CD4-positive, alpha-beta T cell treated with Interleukin-21 for 1 hour (primary cell): ENCODE results near the gene SLA2.
A peak's percentile ranks its signal among the peaks of the same experiment; 100 is the strongest.
"Not testable (repeated sequence)": the region's sequence is repeated elsewhere in the genome, so short reads cannot be mapped to it uniquely, and the experiment has no call there.

Experiments used
- DNase-seq: peaks from one replicate; pipeline ENCODE4 v3.0.0-alpha.2; 2020

SLA2 gene

DNA sequence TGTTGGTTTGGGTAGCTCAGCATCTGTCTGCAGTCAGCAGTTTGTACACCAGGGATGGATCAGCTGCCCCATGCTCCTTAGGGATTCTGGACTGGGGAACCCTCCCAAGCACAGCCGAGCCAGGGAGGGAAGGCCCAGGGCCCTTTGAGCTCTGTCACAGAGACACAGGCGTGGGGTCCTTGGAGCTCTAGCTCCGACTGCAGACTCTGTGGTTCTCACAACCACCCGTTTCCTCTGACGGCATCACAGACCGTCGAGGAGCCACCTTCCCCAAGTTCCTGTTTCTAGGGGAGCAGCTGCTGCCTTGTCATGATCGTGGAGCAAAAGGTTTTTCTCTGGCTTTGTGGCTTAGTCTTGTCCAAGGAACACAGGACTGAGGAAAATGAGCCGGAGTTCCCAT lies at the start of gene SLA2:
Gene SLA2, minus strand, starts transcription at position 199 of the 400 bp plus-strand sequence. CDS start 4,861 bp downstream, outside the sequence.
- DNase-seq, result peak; percentile 69

DNA sequence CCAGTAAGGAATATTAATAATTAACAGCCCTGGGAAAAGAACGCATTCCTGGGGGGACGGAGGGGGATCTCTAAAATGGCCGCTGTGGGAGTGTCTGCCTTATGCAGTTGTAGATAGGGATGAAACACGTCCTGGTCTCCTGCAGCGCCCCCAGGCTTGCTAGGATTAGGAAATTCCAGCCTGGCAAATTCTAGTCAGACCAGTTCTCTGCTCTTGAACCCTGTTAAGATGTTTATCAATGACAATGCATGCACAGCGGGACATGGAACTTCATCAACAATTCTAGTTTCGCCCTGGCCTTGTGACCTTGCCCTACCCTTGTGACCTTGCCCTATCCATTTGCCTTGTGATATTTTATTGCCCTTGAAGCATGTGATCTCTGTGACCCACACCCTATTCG lies 49.5 kb upstream of the SLA2 start:
- DNase-seq, result not testable (repeated sequence)

DNA sequence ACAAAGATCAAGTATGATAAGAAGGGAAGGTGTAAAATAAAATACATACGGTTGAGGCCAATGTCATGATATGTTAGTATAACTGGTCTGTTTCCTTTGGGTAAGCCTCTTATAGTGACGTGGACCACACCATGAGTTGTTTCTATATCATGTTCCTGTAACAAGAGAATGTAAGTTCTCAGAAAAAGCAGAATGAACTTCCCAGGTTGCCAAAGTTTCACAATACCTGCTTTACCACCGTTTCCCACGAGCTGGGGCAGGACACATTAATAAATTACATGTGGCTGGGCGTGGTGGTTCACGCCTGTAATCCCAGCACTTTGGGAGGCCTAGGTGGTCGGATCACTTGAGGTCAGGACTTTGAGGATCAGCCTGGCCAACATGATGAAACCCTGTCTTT lies 42.6 kb upstream of the SLA2 start:
- no peak for DNase-seq

- DNase-seq, result no peak
Observed at GRCh38 chr20:36687850-36688249, 41.9 kb upstream of the SLA2 start.

DNA sequence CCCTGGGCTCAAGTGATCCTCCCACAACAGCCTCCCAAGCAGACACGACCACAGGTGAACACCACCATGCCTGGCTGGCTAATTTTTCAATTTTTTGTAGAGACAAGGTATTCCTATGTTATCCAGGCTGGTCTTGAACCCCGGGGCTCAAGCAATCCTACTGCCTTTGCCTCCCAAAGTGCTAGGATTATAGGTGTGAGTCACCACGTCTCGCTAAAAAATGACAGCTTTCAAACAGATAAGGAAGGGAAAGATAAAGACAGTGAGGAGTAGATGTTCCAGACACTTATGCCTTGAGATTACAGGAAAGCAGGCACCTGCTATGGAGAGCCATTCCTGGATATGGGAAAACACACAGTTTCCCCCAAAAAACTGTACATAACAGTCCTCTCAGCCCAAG lies 40.9 kb upstream of the SLA2 start:
- DNase-seq, result no peak

- DNase-seq, result no peak
Observed at GRCh38 chr20:36686504-36686903, 40.5 kb upstream of the SLA2 start.

- no peak for DNase-seq
Observed at GRCh38 chr20:36684747-36685146, 38.8 kb upstream of the SLA2 start.

DNA sequence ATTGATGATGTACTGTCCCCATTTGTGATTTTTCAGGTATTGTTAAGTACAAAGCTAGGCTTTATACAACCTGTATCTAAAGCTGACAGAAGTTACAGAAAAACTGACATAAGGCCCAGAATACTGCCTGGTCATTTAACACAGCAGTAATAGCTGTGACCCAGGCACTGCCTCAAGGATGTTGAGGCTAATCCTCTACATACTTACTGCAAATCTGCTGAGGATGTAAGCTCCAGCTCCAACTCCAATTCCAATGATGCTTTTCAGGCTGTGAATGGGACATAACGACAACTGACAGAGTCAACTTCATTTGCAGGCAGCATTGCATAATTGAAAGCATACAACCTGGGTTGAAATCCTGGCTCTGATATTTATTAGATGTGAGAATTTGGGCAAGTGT lies 36.3 kb upstream of the SLA2 start:
- DNase-seq, result no peak

- DNase-seq, result no peak
Observed at GRCh38 chr20:36677422-36677771, 31.4 kb upstream of the SLA2 start.

GRCh38 chr20:36676701-36677421 lies 30.9 kb upstream of the SLA2 start:
- no peak for DNase-seq

DNA sequence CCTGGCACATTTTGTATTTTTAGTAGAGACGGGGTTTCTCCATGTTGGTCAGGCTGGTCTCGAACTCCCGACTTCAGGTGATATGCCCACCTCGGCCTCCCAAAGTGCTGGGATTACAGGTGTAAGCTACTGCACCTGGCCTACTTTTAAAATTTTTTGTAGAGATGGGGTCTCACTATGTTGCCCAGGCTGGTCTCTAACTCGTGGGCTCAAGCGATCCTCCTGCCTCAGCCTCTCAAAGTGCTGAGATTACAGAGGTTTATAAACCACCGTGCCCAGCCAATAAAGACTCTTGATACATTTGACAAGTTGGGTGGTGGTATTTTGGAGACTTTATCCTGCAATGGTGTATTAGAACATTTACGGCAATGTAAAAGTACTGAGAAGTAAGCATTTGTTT lies 29.5 kb upstream of the SLA2 start:
- DNase-seq, result not testable (repeated sequence)

- DNase-seq, result no peak
Observed at GRCh38 chr20:36672991-36673390, 27.0 kb upstream of the SLA2 start.

- no peak for DNase-seq
Observed at GRCh38 chr20:36670665-36671357, 24.8 kb upstream of the SLA2 start.

- peak; percentile 21 for DNase-seq
Observed at GRCh38 chr20:36666181-36666740, 20.3 kb upstream of the SLA2 start.

DNA sequence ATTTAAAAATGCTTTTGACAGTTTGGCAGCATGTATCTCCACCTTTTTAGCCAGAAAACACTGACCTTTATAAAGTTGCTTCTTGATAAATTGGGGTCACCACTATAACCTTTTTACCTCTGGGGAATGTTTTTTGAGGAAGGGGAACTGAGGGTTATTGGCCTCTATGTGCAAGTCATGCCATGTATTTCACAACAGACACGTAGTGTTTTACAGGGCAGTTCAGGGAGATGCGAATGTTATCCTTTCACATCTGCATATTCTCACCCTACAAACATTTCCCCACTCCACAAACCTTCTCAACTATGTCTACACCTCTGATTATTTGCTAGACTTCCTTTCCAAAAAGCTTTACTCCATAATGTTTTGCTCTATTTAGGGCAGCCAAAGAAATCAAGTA lies 17.0 kb upstream of the SLA2 start:
- DNase-seq, result no peak

- DNase-seq, result peak; percentile 57
Observed at GRCh38 chr20:36658300-36658699, 12.3 kb upstream of the SLA2 start.

GRCh38 chr20:36656733-36657132 lies 10.7 kb upstream of the SLA2 start:
- DNase-seq, result no peak

- no peak for DNase-seq
Observed at GRCh38 chr20:36655004-36655403, 9.0 kb upstream of the SLA2 start.

GRCh38 chr20:36654506-36654905 lies 8.5 kb upstream of the SLA2 start:
- no peak for DNase-seq

DNA sequence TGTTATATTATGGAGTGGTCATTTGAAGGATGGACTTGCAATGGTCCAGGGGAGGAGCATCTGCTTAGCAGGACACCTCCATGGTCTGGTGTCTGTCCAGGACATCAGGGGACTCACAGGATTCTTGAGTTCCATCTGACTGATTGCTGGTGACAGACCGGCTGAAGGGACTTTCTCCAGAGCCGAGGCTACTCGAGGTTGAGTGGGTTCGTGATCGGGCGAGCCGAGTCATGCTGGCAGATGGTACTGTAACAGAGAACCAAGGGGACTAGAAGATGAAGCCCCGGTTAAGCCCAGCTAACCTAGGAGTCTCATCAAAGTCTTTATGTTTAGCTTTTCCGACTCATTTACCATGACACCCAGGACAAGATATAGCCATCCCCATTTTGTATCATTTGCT lies 7.5 kb upstream of the SLA2 start:
- DNase-seq, result no peak

- DNase-seq, result no peak
Observed at GRCh38 chr20:36647196-36648121, 1.5 kb upstream of the SLA2 start.

DNA sequence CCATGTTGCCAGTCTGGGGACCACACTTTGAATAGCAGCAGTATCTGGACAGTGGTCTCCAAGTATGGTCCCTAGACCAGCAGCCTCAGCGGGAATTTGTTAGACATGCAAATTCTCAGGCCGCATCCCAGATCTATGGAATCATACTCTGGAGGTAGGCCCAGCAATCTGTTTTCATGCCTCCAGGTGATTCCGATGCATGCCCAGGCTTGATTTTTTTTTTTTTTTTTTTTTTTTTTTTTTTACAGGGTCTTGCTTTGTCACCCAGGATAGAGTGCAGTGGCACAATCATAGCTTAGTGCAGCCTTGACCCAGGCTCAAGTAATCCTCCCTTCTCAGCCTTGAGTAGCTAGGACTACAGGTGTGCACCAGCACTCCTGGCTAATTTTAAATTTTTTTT lies 682 bp upstream of the SLA2 start:
- no peak for DNase-seq

DNA sequence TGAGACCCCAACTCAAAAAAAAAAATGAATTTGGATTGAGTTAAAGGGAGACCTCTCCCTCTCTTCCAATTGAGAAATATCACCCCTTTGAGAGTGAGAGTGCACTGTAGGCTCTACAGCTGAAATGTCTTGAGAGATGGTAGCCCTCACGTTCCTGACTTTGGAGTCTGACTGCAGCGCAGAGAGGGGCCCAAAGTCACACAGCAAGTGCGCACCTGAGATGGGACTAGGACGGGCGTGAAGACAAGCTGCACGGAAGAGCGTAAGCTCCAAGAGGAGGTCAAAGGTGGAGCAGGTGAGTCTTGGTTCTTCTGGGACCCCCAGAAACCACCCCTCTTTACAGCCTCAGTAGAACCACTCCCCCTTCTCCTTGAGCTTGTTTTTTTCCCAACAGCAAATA lies 643 bp downstream of the SLA2 start:
- no peak for DNase-seq
